K562 (cell line): ENCODE data around the gene FYB1.

ENCODE experiments used
- PHF8 ChIP-seq: fragments of 200-600 bp; sonication (generic); IDR thresholded peaks from 2 replicates; pipeline ENCODE4 v1.6.1; 2012; ENCODE audit warnings: mixed run types, mild to moderate bottlenecking, inconsistent platforms, low read length, moderate library complexity, borderline replicate concordance
- TFAP4 ChIP-seq: sonication (generic); formaldehyde crosslinking; IDR thresholded peaks from 2 replicates; pipeline ENCODE4 v1.8.0; 2022; ENCODE audit warnings: missing genetic modification reagents, mild to moderate bottlenecking, moderate library complexity, borderline replicate concordance

- TF ChIP-seq PHF8 (no peak), TFAP4 (CRISPR knock-in tag) (no peak)
These were observed 47.8 kb upstream of the FYB1 start for GRCh38 chr5:39267186-39267585.
